MM.1S (cell line): ENCODE data around the gene CFAP54.

Source experiments
- DNase-seq: peaks from one replicate; pipeline ENCODE4 v3.0.0-alpha.2; 2015
- H2AFZ ChIP-seq: fragments of 300-600 bp; sonication (generic); 2 replicates; pipeline ENCODE4 v1.6.0; 2016; ENCODE audit warnings: antibody characterized with exemption, low read length
- H3F3A ChIP-seq: fragments of 300-600 bp; sonication (generic); 2 replicates; pipeline ENCODE4 v1.6.1; 2016; ENCODE audit warnings: mild to moderate bottlenecking, antibody characterized with exemption, low read length, moderate library complexity, mixed read lengths; ENCODE audit not compliant: insufficient read depth
- H3K27ac ChIP-seq: fragments of 300-600 bp; sonication (generic); 2 replicates; pipeline ENCODE4 v1.5.1; 2016; ENCODE audit warnings: mild to moderate bottlenecking, low read length
- H3K27me3 ChIP-seq: fragments of 300-600 bp; sonication (generic); replicated peaks from 2 replicates; pipeline ENCODE4 v1.6.0; 2016; ENCODE audit warnings: low read length; ENCODE audit not compliant: insufficient read depth
- H3K36me3 ChIP-seq: fragments of 300-600 bp; sonication (generic); replicated peaks from 2 replicates; pipeline ENCODE4 v1.6.1; 2016; ENCODE audit warnings: mild to moderate bottlenecking, low read length, mixed read lengths; ENCODE audit not compliant: insufficient read depth
- H3K4me1 ChIP-seq: fragments of 300-600 bp; sonication (generic); 2 replicates; pipeline ENCODE4 v1.6.1; 2016; ENCODE audit warnings: low read length, mixed read lengths
- H3K4me2 ChIP-seq: fragments of 300-600 bp; sonication (generic); 2 replicates; pipeline ENCODE4 v1.6.0; 2016; ENCODE audit warnings: low read depth, low read length
- H3K4me3 ChIP-seq: fragments of 300-600 bp; sonication (generic); 2 replicates; pipeline ENCODE4 v1.5.1; 2016; ENCODE audit warnings: low read length, mixed read lengths
- H3K79me2 ChIP-seq: fragments of 300-600 bp; sonication (generic); 2 replicates; pipeline ENCODE4 v1.6.1; 2016; ENCODE audit warnings: mixed run types, low read length, mixed read lengths
- H3K9ac ChIP-seq: fragments of 300-600 bp; sonication (generic); 2 replicates; pipeline ENCODE4 v1.6.1; 2016; ENCODE audit warnings: low read length, mixed read lengths
- H3K9me2 ChIP-seq: fragments of 300-600 bp; sonication (generic); replicated peaks from 2 replicates; pipeline ENCODE4 v1.6.1; 2016; ENCODE audit warnings: mild to moderate bottlenecking, low read length, mixed read lengths; ENCODE audit not compliant: insufficient read depth
- H3K9me3 ChIP-seq: fragments of 300-600 bp; sonication (generic); replicated peaks from 2 replicates; pipeline ENCODE4 v1.6.1; 2016; ENCODE audit warnings: mild to moderate bottlenecking, low read length, mixed read lengths; ENCODE audit not compliant: insufficient read depth
- H4K20me1 ChIP-seq: fragments of 300-600 bp; sonication (generic); 2 replicates; pipeline ENCODE4 v1.6.1; 2016; ENCODE audit warnings: mild to moderate bottlenecking, low read length, moderate library complexity, mixed read lengths; ENCODE audit not compliant: insufficient read depth
- EZH2 ChIP-seq: fragments of 300-600 bp; sonication (generic); optimal IDR thresholded peaks from 2 replicates; pipeline ENCODE3; 2017; ENCODE audit warnings: low read depth, mild to moderate bottlenecking, antibody characterized with exemption, low read length, mixed read lengths
- EZH2phosphoT487 ChIP-seq: fragments of 300-600 bp; sonication (generic); IDR thresholded peaks from 2 replicates; pipeline ENCODE4 v1.6.1; 2018; ENCODE audit warnings: antibody characterized with exemption, low read length
- TF ChIP-seq, protein P1 (sequence below): fragments of 300-600 bp; sonication (generic); IDR thresholded peaks from 2 replicates; pipeline ENCODE4 v1.5.1; 2016; ENCODE audit warnings: antibody characterized with exemption, low read length, mixed read lengths

The CFAP54 gene

GRCh38 chr12:96698965-96699364 is 209.6 kb downstream of the CFAP54 start:
- Histone ChIP-seq H3K4me3 (no peak overlapping the region), H3K27me3 (no peaks in the 10 kb centered on the region), H3K9ac (no peak overlapping the region), H3K4me1 (no peaks in the 10 kb centered on the region), H2AFZ (no peak overlapping the region), H3K9me2 (no peaks in the 10 kb centered on the region), H3K4me2 (no peak overlapping the region), H3K27ac (no peak overlapping the region), H3K9me3 (no peaks in the 10 kb centered on the region), H3F3A (no peaks in the 10 kb centered on the region), H3K79me2 (no peaks in the 10 kb centered on the region), H3K36me3 (no peaks in the 10 kb centered on the region), H4K20me1 (no peaks in the 10 kb centered on the region)
- DNase-seq, result no peak
- TF ChIP-seq EZH2 (no peak), EZH2phosphoT487 (no peak)
- TF ChIP-seq, protein P1, sequence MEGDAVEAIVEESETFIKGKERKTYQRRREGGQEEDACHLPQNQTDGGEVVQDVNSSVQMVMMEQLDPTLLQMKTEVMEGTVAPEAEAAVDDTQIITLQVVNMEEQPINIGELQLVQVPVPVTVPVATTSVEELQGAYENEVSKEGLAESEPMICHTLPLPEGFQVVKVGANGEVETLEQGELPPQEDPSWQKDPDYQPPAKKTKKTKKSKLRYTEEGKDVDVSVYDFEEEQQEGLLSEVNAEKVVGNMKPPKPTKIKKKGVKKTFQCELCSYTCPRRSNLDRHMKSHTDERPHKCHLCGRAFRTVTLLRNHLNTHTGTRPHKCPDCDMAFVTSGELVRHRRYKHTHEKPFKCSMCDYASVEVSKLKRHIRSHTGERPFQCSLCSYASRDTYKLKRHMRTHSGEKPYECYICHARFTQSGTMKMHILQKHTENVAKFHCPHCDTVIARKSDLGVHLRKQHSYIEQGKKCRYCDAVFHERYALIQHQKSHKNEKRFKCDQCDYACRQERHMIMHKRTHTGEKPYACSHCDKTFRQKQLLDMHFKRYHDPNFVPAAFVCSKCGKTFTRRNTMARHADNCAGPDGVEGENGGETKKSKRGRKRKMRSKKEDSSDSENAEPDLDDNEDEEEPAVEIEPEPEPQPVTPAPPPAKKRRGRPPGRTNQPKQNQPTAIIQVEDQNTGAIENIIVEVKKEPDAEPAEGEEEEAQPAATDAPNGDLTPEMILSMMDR, result no peak

GRCh38 chr12:96701856-96702255 is 212.5 kb downstream of the CFAP54 start:
- TF ChIP-seq, protein P1, result no peak
- no peak for TF ChIP-seq EZH2phosphoT487
- TF ChIP-seq EZH2, result no peak
- H3K27ac ChIP-seq, result no peak overlapping the region
- H3K36me3 ChIP-seq, result no peaks in the 10 kb centered on the region
- H3K27me3 ChIP-seq, result no peaks in the 10 kb centered on the region
- H3K79me2 ChIP-seq, result no peaks in the 10 kb centered on the region
- no peaks in the 10 kb centered on the region for H3F3A ChIP-seq
- H3K4me1 ChIP-seq, result no peaks in the 10 kb centered on the region
- H3K4me3 ChIP-seq, result no peak overlapping the region
- H2AFZ ChIP-seq, result no peak overlapping the region
- no peaks in the 10 kb centered on the region for H4K20me1 ChIP-seq
- no peak overlapping the region for H3K9ac ChIP-seq
- no peak overlapping the region for H3K4me2 ChIP-seq
- H3K9me3 ChIP-seq, result no peaks in the 10 kb centered on the region
- DNase-seq, result no peak
- H3K9me2 ChIP-seq, result no peaks in the 10 kb centered on the region

GRCh38 chr12:96710127-96710745 is 220.9 kb downstream of the CFAP54 start:
- H3K27me3 ChIP-seq, result no peaks in the 10 kb centered on the region
- no peak for TF ChIP-seq EZH2
- TF ChIP-seq, protein P1, result no peak
- TF ChIP-seq EZH2phosphoT487, result no peak
- H3K9ac ChIP-seq, result no peak overlapping the region
- H3K36me3 ChIP-seq, result no peaks in the 10 kb centered on the region
- no peaks in the 10 kb centered on the region for H4K20me1 ChIP-seq
- no peaks in the 10 kb centered on the region for H3K79me2 ChIP-seq
- no peak for DNase-seq
- no peaks in the 10 kb centered on the region for H3K9me3 ChIP-seq
- H3K4me3 ChIP-seq, result no peak overlapping the region
- no peak overlapping the region for H2AFZ ChIP-seq
- H3K4me2 ChIP-seq, result no peak overlapping the region
- no peaks in the 10 kb centered on the region for H3K4me1 ChIP-seq
- H3K27ac ChIP-seq, result no peak overlapping the region
- H3F3A ChIP-seq, result no peaks in the 10 kb centered on the region
- H3K9me2 ChIP-seq, result no peaks in the 10 kb centered on the region
